Regular cardiac myocyte (primary cell): ENCODE measurements around the gene ZNF468. TPM values are rescaled to one million over a fixed set of nuclear protein-coding genes. Genes with fewer than 3 reads are reported as not detected.

Source experiments
- total RNA-seq: library from RNA; depleted of rRNA; stranded (reverse); fragments of >200 nt; gene quantifications from 2 replicates; pipeline ENCODE4 v1.2.3, GENCODE V29; 2014

The ZNF468 gene
- 20.3 and 27.1 TPM in 2 replicates for total RNA-seq

DNA sequence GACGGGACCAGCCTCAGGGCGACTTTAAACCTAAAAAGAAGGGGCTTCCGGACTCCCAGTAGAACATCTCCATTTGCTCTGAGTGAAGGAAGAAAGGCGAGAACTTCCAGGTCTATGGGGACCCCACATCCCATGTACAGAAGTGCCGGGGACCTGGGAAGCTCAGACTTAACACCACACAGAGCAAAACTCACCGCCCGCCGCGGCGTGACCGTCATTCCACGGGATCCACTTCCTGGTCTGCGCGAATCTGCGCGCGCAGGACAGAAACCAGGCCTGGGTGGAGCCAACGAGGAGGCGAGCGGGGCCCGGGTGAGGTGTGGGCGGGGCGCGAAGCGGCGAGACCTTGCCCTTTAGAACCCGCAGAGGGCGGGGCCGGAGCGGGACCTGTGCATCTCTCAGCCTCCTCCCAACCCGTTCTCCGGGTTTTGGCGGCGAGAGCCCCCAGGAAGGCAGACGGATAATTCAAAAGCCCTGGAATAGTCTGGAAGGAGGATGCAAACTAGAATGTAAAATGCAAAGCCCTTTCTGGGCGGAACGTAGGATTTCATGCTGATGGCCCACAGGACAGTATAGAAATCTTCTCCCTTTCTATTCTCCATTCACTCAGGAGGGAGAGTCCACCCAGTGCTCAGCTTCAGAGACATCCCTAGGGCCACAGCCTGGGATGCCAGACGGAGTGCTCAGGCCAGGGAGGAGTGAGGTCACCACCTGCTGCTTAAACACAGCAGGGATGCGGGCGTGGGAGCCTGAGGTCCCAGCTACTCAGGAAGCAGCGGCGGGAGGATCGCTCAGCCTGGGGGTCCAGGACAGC, at the start of gene ZNF468:
Gene ZNF468 (minus strand): TSS at position 242 of the 814 bp plus-strand sequence. CDS start 3,347 bp downstream, outside the sequence.

DNA sequence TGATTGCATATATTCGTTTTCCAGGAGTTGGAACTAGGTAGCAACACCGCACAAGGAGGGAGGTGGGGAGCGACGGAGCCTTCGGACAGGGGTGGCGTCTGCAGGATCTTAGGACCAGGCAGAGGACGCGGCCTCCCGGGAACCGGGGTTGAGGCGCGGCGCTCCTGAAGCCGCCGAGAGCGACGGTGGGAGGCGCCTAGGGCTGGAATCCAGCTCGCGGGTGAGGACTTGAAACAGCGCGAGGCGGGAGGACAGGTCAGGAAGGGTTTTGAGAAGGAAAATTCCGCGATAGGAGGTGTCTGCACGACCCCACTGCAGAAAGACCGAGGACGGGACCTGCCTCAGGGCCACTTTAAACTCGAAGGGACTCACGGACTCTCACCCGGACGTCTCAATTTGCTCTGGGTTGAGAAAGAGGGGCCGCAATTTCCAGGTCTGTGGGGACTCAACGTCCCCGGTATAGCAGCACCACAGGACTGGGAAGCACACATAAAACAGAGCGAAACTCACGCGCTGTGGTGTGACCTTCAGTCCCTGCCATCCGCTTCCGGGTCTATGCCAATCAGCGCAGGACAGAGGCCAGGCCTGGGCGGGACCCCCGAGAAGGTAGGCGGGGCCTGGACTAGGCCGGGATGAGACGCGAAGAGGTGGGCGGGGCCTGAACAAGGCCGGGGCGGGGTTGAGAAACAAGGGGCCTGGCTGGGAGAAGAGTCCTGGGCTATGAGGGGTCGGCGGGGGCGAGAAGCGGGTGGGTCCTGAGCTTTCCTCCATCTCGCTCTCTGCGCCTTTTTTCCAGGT, 39.9 kb upstream of the ZNF468 start, which contains the start of gene ZNF320:
Gene ZNF320 (minus strand): TSS at position 498 of the 798 bp plus-strand sequence. CDS start 7,380 bp downstream, outside the sequence.

DNA sequence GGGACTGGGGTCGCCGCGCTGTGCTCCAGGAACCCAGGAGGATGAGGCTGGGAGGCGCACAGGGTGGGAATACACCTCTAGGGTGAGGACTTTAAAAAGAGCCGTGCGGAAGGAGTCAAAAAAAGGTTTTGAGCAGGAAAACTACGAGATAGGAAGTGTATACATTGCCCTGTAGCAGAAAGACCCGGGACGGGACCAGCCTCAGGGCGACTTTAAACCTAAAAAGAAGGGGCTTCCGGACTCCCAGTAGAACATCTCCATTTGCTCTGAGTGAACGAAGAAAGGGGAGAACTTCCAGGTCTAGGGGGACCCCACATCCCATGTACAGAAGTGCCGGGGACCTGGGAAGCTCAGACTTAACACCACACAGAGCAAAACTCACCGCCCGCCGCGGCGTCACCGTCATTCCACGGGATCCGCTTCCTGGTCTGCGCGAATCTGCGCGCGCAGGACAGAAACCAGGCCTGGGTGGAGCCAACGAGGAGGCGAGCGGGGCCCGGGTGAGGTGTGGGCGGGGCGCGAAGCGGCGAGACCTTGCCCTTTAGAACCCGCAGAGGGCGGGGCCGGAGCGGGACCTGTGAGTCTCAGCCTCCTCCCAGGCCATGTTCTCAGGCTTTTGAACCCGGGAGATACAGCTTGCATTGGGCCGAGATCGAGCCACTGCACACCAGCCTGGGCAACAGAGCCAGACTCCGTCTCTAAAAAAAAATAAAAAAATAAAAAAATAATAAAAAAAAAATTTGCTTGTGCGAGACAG, 36.0 kb downstream of the ZNF468 start, which contains the start of gene ZNF28:
Gene ZNF28 (minus strand): TSS at position 430 of the 757 bp plus-strand sequence. CDS start 3,675 bp downstream, outside the sequence.

Other genes with a start within 250 kb of the ZNF468 start
- 43.7 and 54.4 TPM in 2 replicates for gene ZNF83, start 219.3 kb downstream of the ZNF468 start, total RNA-seq
- gene ZNF611, start 122.6 kb downstream of the ZNF468 start, total RNA-seq = 8.2 and 11.5 TPM in 2 replicates
- 3.4 and 4.2 TPM in 2 replicates for gene ZNF600, start 70.8 kb downstream of the ZNF468 start, total RNA-seq
- gene ZNF28, start 36.0 kb downstream of the ZNF468 start, total RNA-seq = 19.7 and 20.1 TPM in 2 replicates
- 11.7 and 16.3 TPM in 2 replicates for gene ZNF320, start 40.0 kb upstream of the ZNF468 start, total RNA-seq
- 4.5 and 13.0 TPM in 2 replicates for gene ZNF888, start 65.8 kb upstream of the ZNF468 start, total RNA-seq
- gene ZNF816, start 105.3 kb upstream of the ZNF468 start, total RNA-seq = 10.2 and 16.1 TPM in 2 replicates
- not detected in 2 replicates for gene ERVV-1, start 156.3 kb upstream of the ZNF468 start, total RNA-seq
- gene ERVV-2, start 187.1 kb upstream of the ZNF468 start, total RNA-seq = under 0.01 TPM in 1 of 2 replicates, not detected in the other
- gene ZNF160, start 245.8 kb upstream of the ZNF468 start, total RNA-seq = 27.2 and 43.7 TPM in 2 replicates